ENCODE results near the gene FAM131C.

The FAM131C gene

GRCh38 chr1:16112596-16113555 is 39.4 kb upstream of the FAM131C start:
- TF ChIP-seq CTCF (IDR thresholded peaks at IDR 0.05), result no peak

- no peak for TF ChIP-seq CTCF (IDR thresholded peaks at IDR 0.05)
These were observed 38.5 kb upstream of the FAM131C start for GRCh38 chr1:16111771-16112595.

- TF ChIP-seq CTCF (IDR thresholded peaks at IDR 0.05), result no peak
These were observed 37.4 kb upstream of the FAM131C start for GRCh38 chr1:16110884-16111283.

GRCh38 chr1:16110456-16110855 is 37.0 kb upstream of the FAM131C start:
- no peak for TF ChIP-seq CTCF (IDR thresholded peaks at IDR 0.05)

DNA sequence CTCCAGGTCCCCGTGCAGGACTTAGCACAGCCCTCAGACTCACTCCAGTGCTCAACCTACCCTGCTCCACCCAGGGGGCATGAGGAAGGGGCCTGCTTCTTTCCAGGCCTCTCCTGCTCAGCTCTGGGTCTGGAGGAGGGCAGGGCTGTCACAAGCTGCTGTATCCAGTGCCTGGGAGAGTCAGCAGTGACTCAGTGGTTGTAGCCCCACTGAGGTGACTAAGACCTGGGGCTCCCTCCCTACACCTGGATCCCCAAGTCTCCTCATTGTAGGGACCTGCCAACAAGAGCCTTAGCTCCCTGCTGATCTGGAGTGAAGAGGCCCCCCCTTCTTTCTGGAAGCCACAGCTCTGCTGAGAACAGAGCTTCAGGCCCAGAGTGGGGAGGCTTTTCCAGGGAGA is 36.1 kb upstream of the FAM131C start:
- no peak for TF ChIP-seq CTCF (IDR thresholded peaks at IDR 0.05)

DNA sequence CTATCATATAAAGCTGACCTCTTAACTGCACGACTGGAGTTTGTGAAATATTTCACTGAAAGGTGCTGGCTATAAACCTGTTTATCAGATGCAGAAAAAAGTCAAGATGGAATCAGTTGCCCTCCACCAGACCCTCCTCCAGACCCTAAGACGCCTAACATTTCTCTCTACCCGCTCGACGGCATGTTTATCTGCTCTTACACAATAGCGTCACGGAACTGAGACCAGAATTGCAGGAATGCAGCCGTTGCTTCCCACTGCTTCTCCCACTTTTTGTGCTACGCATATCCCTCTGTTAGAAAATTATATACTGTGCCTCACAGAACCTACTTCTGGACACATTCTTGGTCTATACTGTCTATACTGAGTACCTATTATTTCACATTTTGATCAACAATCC is 28.2 kb upstream of the FAM131C start:
- TF ChIP-seq CTCF (IDR thresholded peaks at IDR 0.05), result no peak

- TF ChIP-seq CTCF (IDR thresholded peaks at IDR 0.05), result no peak
These were observed 26.0 kb upstream of the FAM131C start for GRCh38 chr1:16099412-16099811.

Data from LNCAP (cell line).